GM18951 (cell line): ENCODE measurements around the gene MTHFD1L.

ENCODE experiments used
- POLR2A ChIP-seq: IDR thresholded peaks from 4 replicates; pipeline ENCODE4 v1.6.1; 2011; ENCODE audit warnings: mild to moderate bottlenecking; ENCODE audit not compliant: insufficient read length, insufficient read depth; ENCODE audit errors: extremely low read depth
- in situ Hi-C: fragments of 300-500 bp; cut with MboI; formaldehyde crosslinking; loops from one replicate; pipeline ENCODE4 v1.12.0; 2022; ENCODE audit warnings: low sequenced_read_pairs, mixed read lengths, inconsistent platforms; ENCODE audit not compliant: unreplicated experiment

MTHFD1L gene

DNA sequence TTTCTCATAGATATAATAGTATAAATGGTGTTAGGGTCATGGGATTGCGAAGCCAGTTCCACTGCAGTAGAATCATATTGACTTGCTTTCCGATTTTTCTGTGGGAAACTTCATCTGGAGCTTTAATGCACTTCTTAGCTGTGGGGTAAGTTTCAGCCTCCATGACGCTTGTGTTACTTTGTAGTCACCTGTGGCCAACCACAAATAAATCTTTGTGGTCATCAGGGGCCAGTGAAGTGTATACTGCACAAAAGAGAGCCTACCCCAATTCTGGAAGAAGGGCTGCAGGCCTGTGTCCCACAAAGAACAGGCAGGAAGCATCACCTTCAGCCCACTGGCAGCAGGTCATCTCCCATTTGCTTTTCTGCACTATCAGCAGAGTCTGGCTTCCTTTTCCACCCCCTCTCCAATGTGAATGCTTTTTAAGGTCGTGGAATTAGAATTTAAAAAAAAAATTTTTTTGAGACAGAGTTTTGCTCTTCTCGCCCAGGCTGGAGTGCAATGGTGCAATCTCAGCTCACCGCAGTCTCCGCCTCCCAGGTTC, 32.0 kb downstream of the MTHFD1L start:
- in situ Hi-C loops: loop anchor here (10.0 kb wide), 1 partner anchor 427 kb away; no protein-coding TSS in a partner anchor
- no peak for TF ChIP-seq POLR2A

DNA sequence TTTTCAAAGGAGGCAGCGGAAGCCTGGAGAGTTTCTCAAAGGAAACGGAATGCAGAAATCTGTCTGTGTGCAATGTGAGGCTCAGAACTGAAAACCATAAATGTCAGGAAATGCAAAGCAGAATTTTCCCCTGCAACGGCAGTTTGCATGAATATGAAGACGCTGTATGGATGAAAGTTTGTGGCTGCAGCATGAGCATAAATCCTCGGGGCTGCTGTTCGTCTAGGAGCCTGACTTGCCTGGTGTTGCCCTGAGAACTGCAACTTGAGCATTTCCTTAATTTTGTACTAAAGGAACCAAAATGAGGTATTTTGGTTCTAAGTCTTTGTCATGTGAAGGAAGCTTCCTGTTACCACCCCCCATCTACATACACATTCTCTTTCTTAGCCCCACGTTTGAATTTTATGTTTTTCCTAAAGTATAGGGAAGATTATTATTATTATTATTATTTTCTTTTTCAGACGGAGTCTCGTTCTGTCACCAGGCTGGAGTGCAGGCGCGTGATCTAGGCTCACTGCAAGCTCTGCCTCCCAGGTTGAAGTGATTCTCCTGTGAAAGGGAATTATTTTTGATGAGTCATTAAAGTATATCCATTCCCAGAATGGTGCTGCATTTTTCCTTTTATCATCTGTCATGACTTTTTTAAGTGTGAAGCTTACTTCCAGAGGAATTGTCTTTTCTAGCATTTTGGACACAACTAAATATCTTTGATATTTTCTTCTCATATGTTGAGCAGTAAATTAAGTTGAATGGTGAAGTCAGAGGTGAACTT, 33.1 kb downstream of the MTHFD1L start:
- TF ChIP-seq POLR2A: no peak
- in situ Hi-C loops: loop anchor here (10.0 kb wide), 1 partner anchor 426 kb away; no protein-coding TSS in a partner anchor

DNA sequence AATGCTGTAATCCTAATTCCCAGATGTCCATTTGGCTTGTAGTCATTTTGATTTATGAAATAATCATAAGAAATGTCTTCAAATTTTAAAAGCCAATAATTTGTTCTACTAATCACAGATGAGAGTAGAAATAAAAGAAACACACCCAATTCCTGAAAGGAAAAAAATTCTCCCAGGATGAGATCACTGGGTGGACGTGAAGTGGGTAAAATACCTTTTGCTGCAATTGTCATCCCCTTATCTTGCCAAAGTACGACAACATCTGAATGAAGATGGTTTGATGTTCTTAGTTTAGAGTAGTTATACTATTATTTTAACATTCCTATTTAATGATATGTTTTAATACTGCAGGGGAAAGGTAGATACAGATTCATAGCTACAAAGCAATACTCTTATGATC, 33.7 kb downstream of the MTHFD1L start:
- TF ChIP-seq POLR2A: no peak
- in situ Hi-C loops: loop anchor here (10.0 kb wide), 1 partner anchor 426 kb away; no protein-coding TSS in a partner anchor

DNA sequence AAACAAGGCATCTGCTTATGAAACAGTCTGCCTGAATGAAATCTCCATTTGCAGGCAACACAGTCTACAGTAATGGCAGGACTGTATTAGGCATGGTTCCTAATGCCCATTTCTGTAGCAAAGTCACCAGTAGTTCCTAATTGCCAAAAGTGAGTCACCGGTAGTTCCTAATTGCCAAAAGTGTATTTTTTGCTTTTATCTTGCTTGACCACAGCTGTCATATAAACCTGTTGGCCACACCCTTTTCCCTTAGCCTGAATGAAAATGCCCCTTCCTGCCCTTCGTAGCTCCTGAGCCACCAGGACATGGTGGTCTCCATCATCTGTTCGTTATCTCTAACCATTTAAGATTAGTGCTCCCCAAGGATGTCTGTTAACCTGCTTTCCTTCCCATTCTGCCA, 34.5 kb downstream of the MTHFD1L start:
- in situ Hi-C loops: no loop called here
- no peak for TF ChIP-seq POLR2A

DNA sequence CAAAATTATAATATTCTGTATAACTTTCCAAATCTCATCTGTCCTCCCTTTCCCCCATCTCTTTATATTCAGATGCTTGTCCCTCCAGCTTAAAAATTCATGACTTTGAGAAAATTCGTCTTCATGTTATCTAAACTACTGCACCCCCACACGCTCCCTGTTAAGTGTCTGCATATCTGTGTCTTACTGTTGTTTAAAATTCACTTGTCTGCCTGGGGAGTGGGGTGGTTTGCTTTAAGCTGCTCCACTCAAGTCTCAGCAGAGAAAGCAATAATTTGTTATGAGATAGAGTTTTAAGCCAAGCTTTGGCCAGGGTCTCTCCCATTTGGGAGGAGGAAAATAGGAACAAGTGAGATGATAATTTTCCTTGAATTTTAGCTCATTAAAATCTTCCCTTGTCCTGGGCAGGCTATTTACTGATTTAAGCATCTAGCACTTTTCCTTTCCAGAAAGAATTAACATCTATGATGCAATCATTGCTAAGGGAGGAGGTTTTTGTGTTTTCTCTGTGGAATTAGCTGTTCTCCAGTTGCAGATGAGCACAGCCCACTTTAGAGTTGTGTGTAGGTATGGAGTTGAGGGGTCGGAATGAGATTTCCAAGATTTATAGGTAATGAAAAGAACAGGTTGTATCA, 36.8 kb downstream of the MTHFD1L start:
- TF ChIP-seq POLR2A: no peak

GRCh38 chr6:150905769-150906168, 40.3 kb downstream of the MTHFD1L start:
- in situ Hi-C loops: no loop called here
- TF ChIP-seq POLR2A: no peak

More for the DNA sequence above, 36.8 kb downstream of the MTHFD1L start:
- in situ Hi-C loops: no loop called here

- in situ Hi-C loops: no loop called here
- no peak for TF ChIP-seq POLR2A
Measured at GRCh38 chr6:150906641-150907326, 41.3 kb downstream of the MTHFD1L start.

GRCh38 chr6:150907383-150907782, 41.9 kb downstream of the MTHFD1L start:
- TF ChIP-seq POLR2A: no peak
- in situ Hi-C loops: no loop called here

DNA sequence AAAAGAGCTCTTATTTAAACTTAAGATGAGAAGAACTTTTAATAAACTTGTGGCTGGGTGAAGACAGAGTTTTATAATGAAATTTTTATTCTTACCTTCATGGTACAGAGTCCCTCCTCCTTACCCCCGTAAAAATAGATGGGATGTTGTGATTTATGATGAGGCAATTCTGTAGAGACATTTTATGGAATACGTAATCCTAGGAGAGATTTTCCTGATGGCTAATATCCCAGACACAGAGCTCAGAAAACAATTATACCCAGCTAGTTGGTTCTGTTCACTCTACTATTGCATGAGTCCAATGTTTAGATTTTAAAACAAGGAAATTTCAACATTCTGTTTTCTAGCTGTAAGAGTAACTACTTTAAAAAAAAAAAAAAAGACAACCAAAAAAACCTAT, 43.4 kb downstream of the MTHFD1L start:
- in situ Hi-C loops: no loop called here
- no peak for TF ChIP-seq POLR2A

DNA sequence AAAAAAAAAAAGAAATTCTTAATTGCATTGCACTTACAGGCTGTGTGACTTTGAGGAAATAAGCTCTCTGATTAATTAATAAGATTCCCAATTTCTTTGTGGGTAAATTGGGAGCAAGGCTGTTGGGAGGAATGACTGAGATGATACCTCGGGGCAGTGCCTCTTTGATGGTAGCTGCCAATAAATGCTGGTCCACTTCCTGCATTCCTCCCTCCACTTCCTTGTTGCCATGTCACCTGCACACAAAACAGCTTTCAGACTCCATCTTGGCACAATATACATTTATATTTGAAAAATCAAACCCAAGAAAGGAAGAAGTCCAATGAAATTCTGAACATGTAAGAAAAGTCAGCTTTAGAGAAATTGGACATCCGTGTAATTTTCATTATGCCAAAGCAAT, 45.1 kb downstream of the MTHFD1L start:
- TF ChIP-seq POLR2A: no peak

GRCh38 chr6:150914372-150914771, 48.9 kb downstream of the MTHFD1L start:
- in situ Hi-C loops: no loop called here

More for the DNA sequence above, 45.1 kb downstream of the MTHFD1L start:
- in situ Hi-C loops: no loop called here

GRCh38 chr6:150915131-150915879, 49.8 kb downstream of the MTHFD1L start:
- in situ Hi-C loops: no loop called here
- TF ChIP-seq POLR2A: no peak

More at GRCh38 chr6:150914372-150914771, 48.9 kb downstream of the MTHFD1L start:
- no peak for TF ChIP-seq POLR2A

DNA sequence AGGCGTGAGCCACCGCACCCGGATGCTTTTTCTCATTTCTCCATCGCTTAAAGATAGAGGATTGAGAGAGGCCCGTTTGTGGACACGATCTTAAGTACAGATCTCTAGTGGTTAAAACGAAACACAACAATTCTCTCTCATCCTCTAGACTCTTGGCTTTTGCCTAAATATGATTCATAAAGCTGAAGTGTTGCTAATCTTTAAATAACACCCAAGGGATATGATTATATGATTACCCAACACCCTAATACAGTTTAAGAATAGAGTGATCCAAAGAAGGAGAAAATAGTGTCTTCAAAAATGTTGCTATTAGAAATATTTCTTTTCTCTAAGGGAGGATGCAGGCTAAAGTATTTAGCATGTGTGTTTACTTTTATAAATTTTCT, 50.4 kb downstream of the MTHFD1L start:
- in situ Hi-C loops: no loop called here
- no peak for TF ChIP-seq POLR2A

- no peak for TF ChIP-seq POLR2A
Measured at GRCh38 chr6:150919938-150920337, 54.4 kb downstream of the MTHFD1L start.

More at GRCh38 chr6:150919938-150920337, 54.4 kb downstream of the MTHFD1L start:
- in situ Hi-C loops: no loop called here
